ENCODE measurements around the gene WDR31. TPM values are rescaled to one million over a fixed set of nuclear protein-coding genes. Genes with fewer than 3 reads are reported as not detected.
"Not testable (repeated sequence)": the region's sequence is repeated elsewhere in the genome, so short reads cannot be mapped to it uniquely, and the experiment has no call there.

The WDR31 gene
- polyA plus RNA-seq = 1 to 10 TPM in 2 of 4 donors, under 1 TPM in 1, not detected in 1; 0.45 to 2.5 (median 1.6) TPM
- long read RNA-seq, donor 1, partial matches to known transcripts = 0 of 1 reads
- long read RNA-seq, donor 1, other reads (novel, unspliced or antisense) = 0 of 1 reads
- long read RNA-seq, donor 2 = 0 reads
- long read RNA-seq, donor 3 = 0 reads
- long read RNA-seq, donor 4 = 0 reads
- long read RNA-seq, donor 5 = 0 reads
- long read RNA-seq, donor 6, full-length matches to known transcripts = 1 of 1 reads
- long read RNA-seq, donor 6, partial matches to known transcripts = 0 of 1 reads
- long read RNA-seq, donor 6, other reads (novel, unspliced or antisense) = 0 of 1 reads
- long read RNA-seq, donor 7 = 0 reads
- long read RNA-seq, donor 8 = 0 reads
- long read RNA-seq, donor 9 = 0 reads
- long read RNA-seq, donor 10 = 0 reads

GRCh38 chr9:113340011-113340699 is at the start of gene WDR31:
TSS of gene WDR31 (minus strand) at chr9:113340275. CDS start at chr9:113332022, 8,253 bp downstream.
- Histone ChIP-seq H3K27ac (ENCODE audit: low read depth in 1 of 3, low read length in 2 of 3) (peak within 1 kb of the TSS in 2 of 3 donors; percentile 76 to 79), H3K36me3 (ENCODE audit: control insufficient read depth in 3 of 3, insufficient read depth in 2 of 3, low read depth in 1 of 3, low read length in 3 of 3) (no peaks in the 10 kb centered on the region), H3K4me1 (ENCODE audit: control insufficient read depth in 3 of 3, insufficient read depth in 2 of 3, low read depth in 1 of 3, low read length in 2 of 3) (peaks cover 0 to 15% (median 8%) of the 10 kb centered on the region in 3 donors), H3K4me3 (ENCODE audit: low read depth in 1 of 3, low read length in 3 of 3) (peak within 1 kb of the TSS; percentile 66 to 84 (median 79)), H3K9me3 (ENCODE audit: control insufficient read depth in 2 of 2, insufficient read depth in 1 of 2, low read depth in 1 of 2, low read length in 1 of 2) (no peaks in the 10 kb centered on the region), H3K27me3 (ENCODE audit: control insufficient read depth in 3 of 3, insufficient read depth in 3 of 3, low read length in 3 of 3) (no peaks in the 10 kb centered on the region)
- FAIRE-seq (no peak), DNase-seq (peak; percentile 85 to 95)
- WGBS, 3 donors = 0 to 1% (median 1%) methylated on average over 42 to 46 of the region's 46 CpGs

- Histone ChIP-seq H3K27me3 (ENCODE audit: control insufficient read depth in 3 of 3, insufficient read depth in 3 of 3, low read length in 3 of 3) (no peaks in the 10 kb centered on the region), H3K27ac (ENCODE audit: low read depth in 1 of 3, low read length in 2 of 3) (peak overlapping the region in 2 of 3 donors; percentile 63 to 77), H3K4me1 (ENCODE audit: control insufficient read depth in 3 of 3, insufficient read depth in 2 of 3, low read depth in 1 of 3, low read length in 2 of 3) (peaks cover 5 to 40% (median 7%) of the 10 kb centered on the region in 3 donors), H3K9me3 (ENCODE audit: control insufficient read depth in 2 of 2, insufficient read depth in 1 of 2, low read depth in 1 of 2, low read length in 1 of 2) (no peaks in the 10 kb centered on the region), H3K4me3 (ENCODE audit: low read depth in 1 of 3, low read length in 3 of 3) (no peak overlapping the region), H3K36me3 (ENCODE audit: control insufficient read depth in 3 of 3, insufficient read depth in 2 of 3, low read depth in 1 of 3, low read length in 3 of 3) (peaks cover 0 to 76% (median 8%) of the 10 kb centered on the region in 3 donors)
- DNase-seq = no peak
- no peak for FAIRE-seq
- WGBS, 3 donors = 64 to 84% (median 75%) methylated on average over 11 of the region's 11 CpGs
Measured at GRCh38 chr9:113389451-113389850, 49.4 kb upstream of the WDR31 start.

GRCh38 chr9:113388833-113389232 is 48.8 kb upstream of the WDR31 start:
- FAIRE-seq (no peak), DNase-seq (peak; percentile 53 to 88)
- WGBS, 3 donors = 24 to 67% (median 24%) methylated on average over 13 of the region's 13 CpGs
- H3K27ac ChIP-seq (ENCODE audit: low read depth in 1 of 3, low read length in 2 of 3) = peak overlapping the region; percentile 62 to 77 (median 63)
- H3K36me3 ChIP-seq (ENCODE audit: control insufficient read depth in 3 of 3, insufficient read depth in 2 of 3, low read depth in 1 of 3, low read length in 3 of 3) = peaks cover 0 to 72% (median 8%) of the 10 kb centered on the region in 3 donors
- no peaks in the 10 kb centered on the region for H3K9me3 ChIP-seq (ENCODE audit: control insufficient read depth in 2 of 2, insufficient read depth in 1 of 2, low read depth in 1 of 2, low read length in 1 of 2)
- H3K4me1 ChIP-seq (ENCODE audit: control insufficient read depth in 3 of 3, insufficient read depth in 2 of 3, low read depth in 1 of 3, low read length in 2 of 3) = peaks cover 5 to 40% (median 7%) of the 10 kb centered on the region in 3 donors
- H3K27me3 ChIP-seq (ENCODE audit: control insufficient read depth in 3 of 3, insufficient read depth in 3 of 3, low read length in 3 of 3) = no peaks in the 10 kb centered on the region
- no peak overlapping the region for H3K4me3 ChIP-seq (ENCODE audit: low read depth in 1 of 3, low read length in 3 of 3)

- peaks cover 0 to 62% (median 8%) of the 10 kb centered on the region in 3 donors for H3K36me3 ChIP-seq (ENCODE audit: control insufficient read depth in 3 of 3, insufficient read depth in 2 of 3, low read depth in 1 of 3, low read length in 3 of 3)
- H3K4me3 ChIP-seq (ENCODE audit: low read depth in 1 of 3, low read length in 3 of 3) = no peak overlapping the region
- FAIRE-seq (no peak), DNase-seq (peak; percentile 88 to 96)
- no peaks in the 10 kb centered on the region for H3K27me3 ChIP-seq (ENCODE audit: control insufficient read depth in 3 of 3, insufficient read depth in 3 of 3, low read length in 3 of 3)
- WGBS, 3 donors = 8 to 55% (median 26%) methylated on average over 9 of the region's 9 CpGs
- peak overlapping the region; percentile 71 to 77 (median 71) for H3K27ac ChIP-seq (ENCODE audit: low read depth in 1 of 3, low read length in 2 of 3)
- H3K4me1 ChIP-seq (ENCODE audit: control insufficient read depth in 3 of 3, insufficient read depth in 2 of 3, low read depth in 1 of 3, low read length in 2 of 3) = peaks cover 5 to 50% (median 7%) of the 10 kb centered on the region in 3 donors
- H3K9me3 ChIP-seq (ENCODE audit: control insufficient read depth in 2 of 2, insufficient read depth in 1 of 2, low read depth in 1 of 2, low read length in 1 of 2) = no peaks in the 10 kb centered on the region
Measured at GRCh38 chr9:113387560-113388230, 47.6 kb upstream of the WDR31 start.

GRCh38 chr9:113386571-113387393 is 46.7 kb upstream of the WDR31 start:
- no peak overlapping the region for H3K4me3 ChIP-seq (ENCODE audit: low read depth in 1 of 3, low read length in 3 of 3)
- H3K9me3 ChIP-seq (ENCODE audit: control insufficient read depth in 2 of 2, insufficient read depth in 1 of 2, low read depth in 1 of 2, low read length in 1 of 2) = no peaks in the 10 kb centered on the region
- WGBS, 3 donors = 82 to 88% (median 84%) methylated on average over 4 of the region's 4 CpGs
- H3K27ac ChIP-seq (ENCODE audit: low read depth in 1 of 3, low read length in 2 of 3) = peak overlapping the region; percentile 32 to 77 (median 71)
- H3K27me3 ChIP-seq (ENCODE audit: control insufficient read depth in 3 of 3, insufficient read depth in 3 of 3, low read length in 3 of 3) = no peaks in the 10 kb centered on the region
- FAIRE-seq (no peak), DNase-seq (no peak)
- H3K4me1 ChIP-seq (ENCODE audit: control insufficient read depth in 3 of 3, insufficient read depth in 2 of 3, low read depth in 1 of 3, low read length in 2 of 3) = peaks cover 5 to 56% (median 7%) of the 10 kb centered on the region in 3 donors
- peaks cover 0 to 55% (median 4%) of the 10 kb centered on the region in 3 donors for H3K36me3 ChIP-seq (ENCODE audit: control insufficient read depth in 3 of 3, insufficient read depth in 2 of 3, low read depth in 1 of 3, low read length in 3 of 3)

GRCh38 chr9:113381909-113382411 is 41.9 kb upstream of the WDR31 start:
- Histone ChIP-seq H3K27ac (ENCODE audit: low read depth in 1 of 3, low read length in 2 of 3) (peak overlapping the region; percentile 81 to 94 (median 82)), H3K9me3 (ENCODE audit: control insufficient read depth in 2 of 2, insufficient read depth in 1 of 2, low read depth in 1 of 2, low read length in 1 of 2) (no peaks in the 10 kb centered on the region), H3K4me1 (ENCODE audit: control insufficient read depth in 3 of 3, insufficient read depth in 2 of 3, low read depth in 1 of 3, low read length in 2 of 3) (peaks cover 6 to 59% (median 8%) of the 10 kb centered on the region in 3 donors), H3K4me3 (ENCODE audit: low read depth in 1 of 3, low read length in 3 of 3) (no peak overlapping the region), H3K27me3 (ENCODE audit: control insufficient read depth in 3 of 3, insufficient read depth in 3 of 3, low read length in 3 of 3) (no peaks in the 10 kb centered on the region), H3K36me3 (ENCODE audit: control insufficient read depth in 3 of 3, insufficient read depth in 2 of 3, low read depth in 1 of 3, low read length in 3 of 3) (peaks cover 0 to 10% (median 0%) of the 10 kb centered on the region in 3 donors)
- peak; percentile 95 to 97 for DNase-seq
- 14 to 64% (median 30%) methylated on average over 8 of the region's 8 CpGs for WGBS, 3 donors
- no peak for FAIRE-seq

- H3K36me3 ChIP-seq (ENCODE audit: control insufficient read depth in 3 of 3, insufficient read depth in 2 of 3, low read depth in 1 of 3, low read length in 3 of 3); H3K27me3 ChIP-seq (ENCODE audit: control insufficient read depth in 3 of 3, insufficient read depth in 3 of 3, low read length in 3 of 3); DNase-seq; FAIRE-seq; H3K9me3 ChIP-seq (ENCODE audit: control insufficient read depth in 2 of 2, insufficient read depth in 1 of 2, low read depth in 1 of 2, low read length in 1 of 2); H3K4me3 ChIP-seq (ENCODE audit: low read depth in 1 of 3, low read length in 3 of 3): not testable (repeated sequence)
- Histone ChIP-seq H3K27ac (ENCODE audit: low read depth in 1 of 3, low read length in 2 of 3) (peak overlapping the region; percentile 81 to 94 (median 82)), H3K4me1 (ENCODE audit: control insufficient read depth in 3 of 3, insufficient read depth in 2 of 3, low read depth in 1 of 3, low read length in 2 of 3) (peaks cover under 1 to 54% (median 6%) of the 10 kb centered on the region in 3 donors)
- 17 to 65% (median 28%) methylated on average over 6 to 7 of the region's 7 CpGs for whole genome bisulfite sequencing, 3 donors
Measured at GRCh38 chr9:113381441-113381840, 41.4 kb upstream of the WDR31 start.

Data from small intestine (tissue), 16 donors.